Mesothelial cell of epicardium (in vitro differentiated cells): ENCODE results near the gene TMCO4. TPM values are rescaled to one million over a fixed set of nuclear protein-coding genes. Genes with fewer than 3 reads are reported as not detected.

Source experiments
- DNase-seq, 2 experiments: peaks; one replicate each; pipeline ENCODE4 v3.0.0; 2021; ENCODE audit warnings: low spot score in 2 of 2; ENCODE audit not compliant: unreplicated experiment in 2 of 2
- H3K27ac Mint-ChIP-seq: 2 replicates; pipeline ENCODE4 v1.8.0; 2021; ENCODE audit warnings: mixed read lengths
- H3K27me3 Mint-ChIP-seq: 2 replicates; pipeline ENCODE4 v1.8.0; 2021; ENCODE audit warnings: low read depth, mixed read lengths
- H3K36me3 Mint-ChIP-seq: 2 replicates; pipeline ENCODE4 v1.8.0; 2021; ENCODE audit warnings: mixed read lengths
- H3K4me1 Mint-ChIP-seq: 2 replicates; pipeline ENCODE4 v1.8.0; 2021; ENCODE audit warnings: mixed read lengths
- H3K4me3 Mint-ChIP-seq: 2 replicates; pipeline ENCODE4 v1.8.0; 2021; ENCODE audit warnings: mild to moderate bottlenecking, moderate library complexity, mixed read lengths
- H3K9me3 Mint-ChIP-seq: 2 replicates; pipeline ENCODE4 v1.8.0; 2021; ENCODE audit warnings: mixed read lengths
- CTCF ChIP-seq: fragments of 200-600 bp; sonication (generic); IDR thresholded peaks from one replicate; pipeline ENCODE4 v1.5.0; 2021; ENCODE audit warnings: antibody characterized with exemption; ENCODE audit not compliant: unreplicated experiment
- total RNA-seq: library from RNA; stranded (reverse); gene quantifications from 3 replicates; pipeline ENCODE4 v1.2.1, GENCODE V29; 2021

TMCO4 gene
- total RNA-seq, 1 donor from 2014 or later, result 21.4 TPM

- peaks cover 8% of the 10 kb centered on the region for H3K36me3 Mint-ChIP-seq
- H3K4me1 Mint-ChIP-seq, result peaks cover 10% of the 10 kb centered on the region
- H3K27ac Mint-ChIP-seq, result no peak overlapping the region
- H3K9me3 Mint-ChIP-seq, result peaks cover 7% of the 10 kb centered on the region
- no peak for TF ChIP-seq CTCF
- no peaks in the 10 kb centered on the region for H3K27me3 Mint-ChIP-seq
- DNase-seq, result no peak
- no peak overlapping the region for H3K4me3 Mint-ChIP-seq
Observed at GRCh38 chr1:19758227-19758830, 41.4 kb downstream of the TMCO4 start.

- no peak for TF ChIP-seq CTCF
- peaks cover 10% of the 10 kb centered on the region for H3K4me1 Mint-ChIP-seq
- no peak overlapping the region for H3K4me3 Mint-ChIP-seq
- H3K27me3 Mint-ChIP-seq, result no peaks in the 10 kb centered on the region
- peaks cover 7% of the 10 kb centered on the region for H3K9me3 Mint-ChIP-seq
- peaks cover 8% of the 10 kb centered on the region for H3K36me3 Mint-ChIP-seq
- DNase-seq, result no peak
- no peak overlapping the region for H3K27ac Mint-ChIP-seq
Observed at GRCh38 chr1:19757641-19758040, 42.1 kb downstream of the TMCO4 start.

DNA sequence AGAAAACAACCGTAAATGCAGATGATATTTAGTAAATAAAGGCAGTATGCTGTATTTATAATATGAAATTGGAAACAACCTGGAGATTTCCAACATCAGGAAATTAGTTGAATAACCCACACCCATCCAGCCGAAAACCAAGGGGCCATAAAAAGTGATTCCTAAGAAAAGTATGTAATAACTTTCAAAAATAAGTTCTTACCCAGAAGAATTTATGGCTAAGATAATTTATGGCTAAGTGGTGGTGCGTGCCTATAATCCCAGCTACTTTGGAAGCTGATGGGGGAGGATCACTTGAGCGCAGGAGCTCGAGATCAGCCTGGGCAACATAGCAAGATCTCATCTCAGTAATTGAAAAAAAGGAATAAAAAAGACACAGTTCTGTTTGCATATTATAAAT, 43.2 kb downstream of the TMCO4 start:
- no peaks in the 10 kb centered on the region for H3K27me3 Mint-ChIP-seq
- H3K36me3 Mint-ChIP-seq, result peaks cover 8% of the 10 kb centered on the region
- DNase-seq, result no peak
- TF ChIP-seq CTCF, result no peak
- peaks cover 10% of the 10 kb centered on the region for H3K4me1 Mint-ChIP-seq
- no peak overlapping the region for H3K4me3 Mint-ChIP-seq
- peaks cover 7% of the 10 kb centered on the region for H3K9me3 Mint-ChIP-seq
- H3K27ac Mint-ChIP-seq, result no peak overlapping the region

DNA sequence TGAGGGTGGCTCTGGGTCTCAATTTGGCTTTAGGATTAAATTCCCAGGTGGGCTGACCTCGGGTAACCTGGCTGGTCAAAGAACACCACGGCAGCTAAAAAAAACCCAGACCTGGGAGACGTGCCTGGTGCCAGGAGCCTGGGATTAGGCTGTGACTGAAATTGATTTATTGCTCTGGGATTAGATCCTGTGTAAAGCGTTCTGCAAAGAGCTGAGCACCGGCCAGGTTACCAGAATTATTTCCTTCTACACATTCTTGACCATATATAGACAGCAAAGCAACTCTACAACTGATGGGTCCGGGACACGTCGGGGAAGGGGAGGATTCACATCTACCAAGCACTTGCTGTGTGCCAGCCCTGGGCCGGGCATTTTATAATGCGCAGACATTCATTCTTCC, 45.2 kb downstream of the TMCO4 start:
- DNase-seq, result no peak
- H3K27me3 Mint-ChIP-seq, result no peaks in the 10 kb centered on the region
- no peak for TF ChIP-seq CTCF

GRCh38 chr1:19752083-19752696, 47.5 kb downstream of the TMCO4 start:
- no peak overlapping the region for H3K27ac Mint-ChIP-seq
- TF ChIP-seq CTCF, result no peak
- no peaks in the 10 kb centered on the region for H3K27me3 Mint-ChIP-seq
- H3K4me3 Mint-ChIP-seq, result no peak overlapping the region
- peaks cover 13% of the 10 kb centered on the region for H3K36me3 Mint-ChIP-seq
- H3K4me1 Mint-ChIP-seq, result peaks cover 10% of the 10 kb centered on the region
- no peak for DNase-seq
- H3K9me3 Mint-ChIP-seq, result no peaks in the 10 kb centered on the region

More for the DNA sequence above, 45.2 kb downstream of the TMCO4 start:
- peak overlapping the region; percentile 75 for H3K27ac Mint-ChIP-seq
- H3K36me3 Mint-ChIP-seq, result peaks cover 17% of the 10 kb centered on the region
- H3K9me3 Mint-ChIP-seq, result peaks cover 7% of the 10 kb centered on the region
- H3K4me3 Mint-ChIP-seq, result no peak overlapping the region
- peaks cover 10% of the 10 kb centered on the region for H3K4me1 Mint-ChIP-seq
